HG03135 (cell line): Measurements from ENCODE around the gene STX1A.
"Not testable (repeated sequence)": the region's sequence is repeated elsewhere in the genome, so short reads cannot be mapped to it uniquely, and the experiment has no call there.

ENCODE experiments used
- ATAC-seq: cut with Tn5 transposase; IDR thresholded peaks from one replicate; pipeline ENCODE4 v1.9.1; 2021; ENCODE audit warnings: mild to moderate bottlenecking, moderate library complexity; ENCODE audit not compliant: unreplicated experiment

STX1A gene

GRCh38 chr7:73683788-73684693 is 35.4 kb downstream of the STX1A start:
- peak; percentile 8 for ATAC-seq

GRCh38 chr7:73683056-73683787 is 36.2 kb downstream of the STX1A start, which contains the start of the genes BUD23 and DNAJC30:
Gene BUD23, plus strand, starts transcription at chr7:73683597. Its CDS starts 29 bp downstream, at chr7:73683626.
Gene DNAJC30, minus strand, starts transcription at chr7:73683453. Its CDS starts 30 bp downstream, at chr7:73683423.
- ATAC-seq = peak; percentile 83

- no peak for ATAC-seq
Measured at GRCh38 chr7:73682745-73683055, 36.8 kb downstream of the STX1A start.

GRCh38 chr7:73681031-73681430 is 38.4 kb downstream of the STX1A start:
- no peak for ATAC-seq

- ATAC-seq = no peak
Measured at GRCh38 chr7:73680501-73680900, 39.0 kb downstream of the STX1A start.

- ATAC-seq = no peak
Measured at GRCh38 chr7:73679709-73680108, 39.8 kb downstream of the STX1A start.

GRCh38 chr7:73678862-73679261 is 40.6 kb downstream of the STX1A start:
- ATAC-seq = no peak

- ATAC-seq = not testable (repeated sequence)
Measured at GRCh38 chr7:73676062-73676461, 43.4 kb downstream of the STX1A start.

- ATAC-seq = no peak
Measured at GRCh38 chr7:73674468-73675124, 44.9 kb downstream of the STX1A start.

GRCh38 chr7:73671857-73672445 is 47.5 kb downstream of the STX1A start:
- no peak for ATAC-seq

- ATAC-seq = no peak
Measured at GRCh38 chr7:73671322-73671661, 48.2 kb downstream of the STX1A start.

- no peak for ATAC-seq
Measured at GRCh38 chr7:73669858-73670385, 49.5 kb downstream of the STX1A start.

GRCh38 chr7:73669288-73669701 is 50.2 kb downstream of the STX1A start:
- no peak for ATAC-seq

GRCh38 chr7:73668886-73669230 is 50.6 kb downstream of the STX1A start:
- no peak for ATAC-seq

- peak; percentile 14 for ATAC-seq
Measured at GRCh38 chr7:73668103-73668885, 51.2 kb downstream of the STX1A start.

GRCh38 chr7:73667344-73668102 is 51.9 kb downstream of the STX1A start, which contains the start of gene VPS37D:
Gene VPS37D, plus strand, starts transcription at chr7:73667831. Its CDS starts 128 bp downstream, at chr7:73667959.
- ATAC-seq = peak; percentile 76

GRCh38 chr7:73663033-73663432 is 56.4 kb downstream of the STX1A start:
- ATAC-seq = no peak

GRCh38 chr7:73660594-73660993 is 58.9 kb downstream of the STX1A start:
- ATAC-seq = not testable (repeated sequence)

- ATAC-seq = no peak
Measured at GRCh38 chr7:73659983-73660382, 59.5 kb downstream of the STX1A start.
